Measurements from ENCODE around the gene HPSE2. TPM values are rescaled to one million over a fixed set of nuclear protein-coding genes. Genes with fewer than 3 reads are reported as not detected.

The HPSE2 gene
- total RNA-seq (2021) (not detected in 2 replicates), Bru-seq, nascent RNA (percentile 1 among the genes with signal in this experiment), BruChase-seq, experiment 1, labeled RNA remaining after a 2-hour chase (percentile 0 among the genes with signal in this experiment), BruChase-seq, experiment 2, labeled RNA remaining after a 6-hour chase (percentile 1 among the genes with signal in this experiment)
- long read RNA-seq, result 0 reads

- H3K79me2 ChIP-seq (ENCODE audit: low read depth), result no peaks in the 10 kb centered on the region
- no peak within 1 kb of the TSS for H3K4me3 ChIP-seq
- H4K20me1 ChIP-seq (ENCODE audit: insufficient read depth), result no peaks in the 10 kb centered on the region
- no peaks in the 10 kb centered on the region for H3F3A ChIP-seq (ENCODE audit: insufficient read depth, low read depth)
- no peak for DNase-seq
- no peak within 1 kb of the TSS for H2AFZ ChIP-seq
- POLR2A ChIA-PET (ENCODE audit: unreplicated experiment), result no interaction called here
- H3K36me3 ChIP-seq (ENCODE audit: low read depth), result no peaks in the 10 kb centered on the region
- no peak for TF ChIP-seq CTCF (conservative IDR thresholded peaks at IDR 0.05)
- TF ChIP-seq EZH2 (IDR thresholded peaks at IDR 0.05; ENCODE audit: low read depth), result no peak
- CTCF ChIA-PET, result no interaction called here
- BruUV-seq (replicated peaks), result no TSS peak
- no peaks in the 10 kb centered on the region for H3K4me1 ChIP-seq (replicated peaks; ENCODE audit: insufficient read depth)
- no peaks in the 10 kb centered on the region for H3K9me2 ChIP-seq (ENCODE audit: insufficient read depth)
- no peaks in the 10 kb centered on the region for H3K9me3 ChIP-seq (ENCODE audit: insufficient read depth, low read depth)
- peaks cover 46% of the 10 kb centered on the region for H3K27me3 ChIP-seq (ENCODE audit: insufficient read depth, low read depth)
- no peak within 1 kb of the TSS for H3K4me2 ChIP-seq
- intact Hi-C loops (cut with micrococcal nuclease; ENCODE audit: unreplicated experiment), result no loop called here
- no peak within 1 kb of the TSS for H3K27ac ChIP-seq
These were observed at the start of gene HPSE2 for GRCh38 chr10:99235658-99236626. HPSE2 (minus strand) TSS chr10:99235852.

- no peak overlapping the region for H2AFZ ChIP-seq
- H3K36me3 ChIP-seq (ENCODE audit: low read depth), result no peaks in the 10 kb centered on the region
- no peaks in the 10 kb centered on the region for H4K20me1 ChIP-seq (ENCODE audit: insufficient read depth)
- no peaks in the 10 kb centered on the region for H3K9me2 ChIP-seq (ENCODE audit: insufficient read depth)
- H3K9me3 ChIP-seq (ENCODE audit: insufficient read depth, low read depth), result no peaks in the 10 kb centered on the region
- H3K4me2 ChIP-seq, result no peak overlapping the region
- TF ChIP-seq CTCF (conservative IDR thresholded peaks at IDR 0.05) (no peak), EZH2 (IDR thresholded peaks at IDR 0.05; ENCODE audit: low read depth) (no peak)
- CTCF ChIA-PET, result no interaction called here
- BruUV-seq (replicated peaks), result no TSS peak
- no peak overlapping the region for H3K27ac ChIP-seq
- no peaks in the 10 kb centered on the region for H3K4me1 ChIP-seq (replicated peaks; ENCODE audit: insufficient read depth)
- no peak for DNase-seq
- H3K27me3 ChIP-seq (ENCODE audit: insufficient read depth, low read depth), result peaks cover 2% of the 10 kb centered on the region; the same call in 1 of the 2 replicates
- intact Hi-C loops (cut with micrococcal nuclease; ENCODE audit: unreplicated experiment), result no loop called here
- H3F3A ChIP-seq (ENCODE audit: insufficient read depth, low read depth), result no peaks in the 10 kb centered on the region
- no peaks in the 10 kb centered on the region for H3K79me2 ChIP-seq (ENCODE audit: low read depth)
- POLR2A ChIA-PET (ENCODE audit: unreplicated experiment), result no interaction called here
- no peak overlapping the region for H3K4me3 ChIP-seq
These were observed 44.8 kb upstream of the HPSE2 start for GRCh38 chr10:99280472-99280871.

GRCh38 chr10:99279626-99280111 is 44.0 kb upstream of the HPSE2 start:
- no TSS peak for BruUV-seq (replicated peaks)
- no peaks in the 10 kb centered on the region for H3K79me2 ChIP-seq (ENCODE audit: low read depth)
- H3K27me3 ChIP-seq (ENCODE audit: insufficient read depth, low read depth), result peaks cover 2% of the 10 kb centered on the region; the same call in 1 of the 2 replicates
- no peaks in the 10 kb centered on the region for H4K20me1 ChIP-seq (ENCODE audit: insufficient read depth)
- H3K36me3 ChIP-seq (ENCODE audit: low read depth), result no peaks in the 10 kb centered on the region
- H3F3A ChIP-seq (ENCODE audit: insufficient read depth, low read depth), result no peaks in the 10 kb centered on the region
- no peaks in the 10 kb centered on the region for H3K9me2 ChIP-seq (ENCODE audit: insufficient read depth)
- no peak overlapping the region for H3K27ac ChIP-seq
- POLR2A ChIA-PET (ENCODE audit: unreplicated experiment), result no interaction called here
- CTCF ChIA-PET, result no interaction called here
- no peak overlapping the region for H3K4me3 ChIP-seq
- no peak overlapping the region for H2AFZ ChIP-seq
- no peaks in the 10 kb centered on the region for H3K9me3 ChIP-seq (ENCODE audit: insufficient read depth, low read depth)
- intact Hi-C loops (cut with micrococcal nuclease; ENCODE audit: unreplicated experiment), result no loop called here
- no peaks in the 10 kb centered on the region for H3K4me1 ChIP-seq (replicated peaks; ENCODE audit: insufficient read depth)
- TF ChIP-seq CTCF (conservative IDR thresholded peaks at IDR 0.05) (no peak), EZH2 (IDR thresholded peaks at IDR 0.05; ENCODE audit: low read depth) (no peak)
- peak in 1 of 2 experiments; percentile 56 for DNase-seq
- H3K4me2 ChIP-seq, result no peak overlapping the region

Measured in PC-9 (cell line).